Measurements from ENCODE around the gene CFAP99.

CFAP99 gene

GRCh38 chr4:2394528-2394927 lies 24.2 kb upstream of the CFAP99 start:
- peak overlapping the region; percentile 65 for H3K4me3 Mint-ChIP-seq
- no peak for DNase-seq
- no peaks in the 10 kb centered on the region for H3K9me3 Mint-ChIP-seq
- H3K36me3 Mint-ChIP-seq (ENCODE audit: low read depth): no peaks in the 10 kb centered on the region
- H3K27ac Mint-ChIP-seq: no peak overlapping the region
- H3K4me1 Mint-ChIP-seq: peaks cover 61% of the 10 kb centered on the region
- H3K27me3 Mint-ChIP-seq (ENCODE audit: low read depth, poor library complexity): peaks cover 63% of the 10 kb centered on the region
- TF ChIP-seq CTCF (IDR thresholded peaks at IDR 0.05): no peak

GRCh38 chr4:2395038-2395437 lies 23.7 kb upstream of the CFAP99 start:
- Mint-ChIP-seq H3K27ac (no peak overlapping the region), H3K27me3 (ENCODE audit: low read depth, poor library complexity) (peaks cover 63% of the 10 kb centered on the region), H3K4me3 (peak overlapping the region; percentile 34), H3K36me3 (ENCODE audit: low read depth) (no peaks in the 10 kb centered on the region), H3K9me3 (peaks cover under 1% of the 10 kb centered on the region), H3K4me1 (peaks cover 56% of the 10 kb centered on the region)
- no peak for DNase-seq
- no peak for TF ChIP-seq CTCF (IDR thresholded peaks at IDR 0.05)

GRCh38 chr4:2395584-2395983 lies 23.2 kb upstream of the CFAP99 start:
- Mint-ChIP-seq H3K4me3 (no peak overlapping the region), H3K9me3 (peaks cover 6% of the 10 kb centered on the region), H3K36me3 (ENCODE audit: low read depth) (no peaks in the 10 kb centered on the region), H3K27me3 (ENCODE audit: low read depth, poor library complexity) (peaks cover 66% of the 10 kb centered on the region), H3K27ac (no peak overlapping the region), H3K4me1 (peaks cover 50% of the 10 kb centered on the region)
- DNase-seq: no peak
- no peak for TF ChIP-seq CTCF (IDR thresholded peaks at IDR 0.05)

GRCh38 chr4:2396781-2397368 lies 21.9 kb upstream of the CFAP99 start:
- H3K27me3 Mint-ChIP-seq (ENCODE audit: low read depth, poor library complexity): peaks cover 63% of the 10 kb centered on the region
- no peaks in the 10 kb centered on the region for H3K36me3 Mint-ChIP-seq (ENCODE audit: low read depth)
- no peak for TF ChIP-seq CTCF (IDR thresholded peaks at IDR 0.05)
- no peak for DNase-seq
- H3K27ac Mint-ChIP-seq: no peak overlapping the region
- peaks cover 42% of the 10 kb centered on the region for H3K4me1 Mint-ChIP-seq
- no peak overlapping the region for H3K4me3 Mint-ChIP-seq
- peaks cover 7% of the 10 kb centered on the region for H3K9me3 Mint-ChIP-seq

GRCh38 chr4:2397596-2398379 lies 21.0 kb upstream of the CFAP99 start:
- no peak for DNase-seq
- H3K27me3 Mint-ChIP-seq (ENCODE audit: low read depth, poor library complexity): peaks cover 60% of the 10 kb centered on the region
- H3K9me3 Mint-ChIP-seq: peaks cover 7% of the 10 kb centered on the region
- no peak for TF ChIP-seq CTCF (IDR thresholded peaks at IDR 0.05)
- no peaks in the 10 kb centered on the region for H3K36me3 Mint-ChIP-seq (ENCODE audit: low read depth)
- peaks cover 43% of the 10 kb centered on the region for H3K4me1 Mint-ChIP-seq
- H3K27ac Mint-ChIP-seq: no peak overlapping the region
- H3K4me3 Mint-ChIP-seq: no peak overlapping the region

- no peak overlapping the region for H3K27ac Mint-ChIP-seq
- H3K9me3 Mint-ChIP-seq: peaks cover 7% of the 10 kb centered on the region
- no peak for DNase-seq
- no peak for TF ChIP-seq CTCF (IDR thresholded peaks at IDR 0.05)
- H3K4me1 Mint-ChIP-seq: peaks cover 39% of the 10 kb centered on the region
- no peak overlapping the region for H3K4me3 Mint-ChIP-seq
- H3K36me3 Mint-ChIP-seq (ENCODE audit: low read depth): no peaks in the 10 kb centered on the region
- peaks cover 52% of the 10 kb centered on the region for H3K27me3 Mint-ChIP-seq (ENCODE audit: low read depth, poor library complexity)
Observed at GRCh38 chr4:2399216-2399615, 19.5 kb upstream of the CFAP99 start.
